Cardiac fibroblast (primary cell): ENCODE data around the gene HNMT.
"Not testable (repeated sequence)": the region's sequence is repeated elsewhere in the genome, so short reads cannot be mapped to it uniquely, and the experiment has no call there.

Experiments used
- DNase-seq, 2 donors: peaks; one replicate each; pipeline versions ENCODE4 v3.0.0 to v3.0.0-alpha.2; 2010; ENCODE audit warnings: low read depth in 2 of 2
- H3K4me3 ChIP-seq, 2 donors: replicated peaks in 1 of 2; 1 replicate in 1 of 2; 2 replicates in 1 of 2; pipeline ENCODE4 v1.5.1; 2011; ENCODE audit warnings: low read depth in 2 of 2, low read length in 2 of 2, mild to moderate bottlenecking in 2 of 2, moderate library complexity in 1 of 2
- TF ChIP-seq, protein P1 (sequence below): IDR thresholded peaks from one replicate; pipeline ENCODE4 v1.5.1; 2011; ENCODE audit warnings: low read depth, mild to moderate bottlenecking, low read length, inconsistent platforms

HNMT gene

DNA sequence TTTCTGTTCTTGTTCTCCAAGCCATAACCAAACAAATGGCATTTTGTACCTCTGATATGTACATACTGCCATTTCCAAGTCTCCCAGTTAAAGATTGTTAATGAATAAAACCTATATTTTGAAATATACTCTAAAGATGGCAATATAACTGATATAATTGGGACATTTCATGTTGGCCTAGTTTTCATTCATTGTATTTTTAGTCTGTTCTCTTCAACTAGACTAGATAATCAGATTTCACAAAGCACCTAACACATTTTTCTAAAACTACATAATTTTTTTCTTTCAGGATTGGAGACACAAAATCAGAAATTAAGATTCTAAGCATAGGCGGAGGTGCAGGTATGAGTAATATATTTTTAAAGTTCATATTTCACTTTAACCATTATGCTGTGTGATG is 5.6 kb downstream of the HNMT start:
- TF ChIP-seq, protein P1, sequence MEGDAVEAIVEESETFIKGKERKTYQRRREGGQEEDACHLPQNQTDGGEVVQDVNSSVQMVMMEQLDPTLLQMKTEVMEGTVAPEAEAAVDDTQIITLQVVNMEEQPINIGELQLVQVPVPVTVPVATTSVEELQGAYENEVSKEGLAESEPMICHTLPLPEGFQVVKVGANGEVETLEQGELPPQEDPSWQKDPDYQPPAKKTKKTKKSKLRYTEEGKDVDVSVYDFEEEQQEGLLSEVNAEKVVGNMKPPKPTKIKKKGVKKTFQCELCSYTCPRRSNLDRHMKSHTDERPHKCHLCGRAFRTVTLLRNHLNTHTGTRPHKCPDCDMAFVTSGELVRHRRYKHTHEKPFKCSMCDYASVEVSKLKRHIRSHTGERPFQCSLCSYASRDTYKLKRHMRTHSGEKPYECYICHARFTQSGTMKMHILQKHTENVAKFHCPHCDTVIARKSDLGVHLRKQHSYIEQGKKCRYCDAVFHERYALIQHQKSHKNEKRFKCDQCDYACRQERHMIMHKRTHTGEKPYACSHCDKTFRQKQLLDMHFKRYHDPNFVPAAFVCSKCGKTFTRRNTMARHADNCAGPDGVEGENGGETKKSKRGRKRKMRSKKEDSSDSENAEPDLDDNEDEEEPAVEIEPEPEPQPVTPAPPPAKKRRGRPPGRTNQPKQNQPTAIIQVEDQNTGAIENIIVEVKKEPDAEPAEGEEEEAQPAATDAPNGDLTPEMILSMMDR: no peak
- H3K4me3 ChIP-seq: no peak overlapping the region
- no peak for DNase-seq

DNA sequence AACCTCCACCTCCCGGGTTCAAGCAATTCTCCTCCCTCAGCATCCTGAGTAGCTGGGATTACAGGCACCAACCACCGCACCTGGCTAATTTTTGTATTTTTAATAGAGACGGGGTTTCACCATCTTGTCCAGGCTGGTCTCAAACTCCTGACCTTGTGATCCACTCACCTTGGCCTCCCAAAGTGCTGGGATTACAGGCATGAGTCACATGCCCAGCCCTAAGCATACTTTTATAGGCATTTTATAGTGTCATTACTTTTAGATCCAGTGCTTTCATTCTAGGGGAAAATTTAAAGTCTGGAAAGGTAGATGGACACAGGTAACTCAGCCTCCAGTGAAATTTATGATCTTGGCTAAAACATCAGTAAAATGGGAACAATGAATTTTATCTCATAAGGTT is 7.0 kb downstream of the HNMT start:
- not testable (repeated sequence) for DNase-seq, H3K4me3 ChIP-seq

DNA sequence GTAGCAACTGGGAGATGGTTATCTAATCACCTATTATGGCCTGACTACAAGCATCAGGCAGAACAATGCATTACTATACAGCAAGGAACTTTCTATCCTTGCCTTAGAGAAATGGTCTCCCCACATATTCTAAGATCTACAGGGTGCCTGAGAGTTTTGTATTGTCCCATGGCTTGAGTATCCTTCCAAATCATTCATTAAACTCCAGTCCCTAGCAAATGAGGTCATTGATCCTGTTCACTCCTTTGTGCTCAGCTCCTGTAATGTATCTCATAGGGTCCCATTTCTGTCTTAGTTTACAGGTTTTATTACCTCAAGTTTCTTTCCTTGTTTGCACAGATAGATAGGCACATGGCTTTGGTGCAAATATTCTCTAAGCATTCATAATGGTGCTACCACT is 9.0 kb downstream of the HNMT start:
- no peak overlapping the region for H3K4me3 ChIP-seq
- TF ChIP-seq, protein P1: no peak

DNA sequence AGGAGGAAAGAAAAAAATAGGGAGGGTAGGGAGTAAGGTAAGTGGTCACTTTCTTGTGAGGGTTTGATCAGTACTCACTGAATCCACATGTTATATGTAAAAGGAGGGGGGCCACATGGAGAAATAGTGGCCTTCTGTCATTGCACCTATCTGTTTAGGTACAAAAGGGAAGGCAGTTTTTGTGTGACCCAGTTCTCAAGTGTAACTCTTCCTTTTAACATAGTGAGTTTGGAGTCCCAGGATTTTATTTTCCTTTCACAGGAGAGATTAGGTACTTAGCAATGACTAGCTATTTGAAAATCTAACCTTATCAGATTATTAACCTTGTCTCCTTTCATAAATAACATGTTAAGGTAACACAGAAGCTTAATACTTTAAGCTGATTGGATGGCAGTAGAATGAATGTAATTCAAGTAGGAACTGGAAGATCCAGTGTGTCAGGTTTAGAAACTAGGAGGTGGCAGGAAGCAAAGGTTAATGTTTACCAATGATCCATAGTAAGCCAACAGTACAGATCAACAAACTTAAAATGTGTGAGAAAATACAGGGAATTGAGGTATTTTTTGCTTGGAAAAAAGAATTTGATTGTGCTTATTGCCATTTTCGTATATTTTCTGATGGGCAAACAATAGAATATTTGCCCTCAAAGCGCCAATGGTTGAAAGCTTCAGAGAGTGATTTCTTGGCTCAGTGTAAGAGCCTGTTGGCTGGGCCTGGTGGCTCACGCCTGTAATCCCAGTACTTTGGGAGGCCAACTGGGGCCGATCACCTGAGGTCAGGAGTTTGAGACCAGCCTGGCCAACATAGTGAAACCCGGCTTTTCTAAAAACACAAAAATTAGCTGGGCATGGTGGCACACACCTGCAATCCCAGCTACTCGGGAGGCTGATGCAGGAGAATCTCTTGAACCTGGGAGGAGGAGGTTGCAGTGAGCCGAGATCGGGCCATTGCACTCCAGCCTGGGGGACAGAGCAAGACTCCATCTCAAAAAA is 11.3 kb downstream of the HNMT start:
- H3K4me3 ChIP-seq: no peak overlapping the region
- TF ChIP-seq, protein P1: no peak
- no peak for DNase-seq

More for the DNA sequence above, 9.0 kb downstream of the HNMT start:
- no peak for DNase-seq

DNA sequence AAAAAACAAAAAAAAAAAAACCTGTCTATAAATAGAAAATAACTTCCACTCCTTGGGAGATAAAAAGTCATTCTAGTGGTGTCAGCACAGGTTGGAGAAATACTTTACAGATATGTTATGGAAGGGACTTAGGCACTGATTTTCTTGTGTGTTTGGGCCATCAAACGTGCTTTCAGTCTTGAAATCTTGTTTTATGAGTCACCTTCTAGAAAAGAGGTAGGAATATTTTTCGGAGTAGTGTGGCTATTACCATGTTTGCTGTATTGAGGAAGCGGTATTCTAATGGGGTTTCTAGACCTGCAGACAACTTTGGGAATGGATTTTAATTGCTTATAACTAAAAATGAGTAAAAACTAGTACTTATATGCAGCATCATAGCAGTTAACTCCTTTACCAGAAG is 12.0 kb downstream of the HNMT start:
- TF ChIP-seq, protein P1: no peak
- DNase-seq: no peak
- no peak overlapping the region for H3K4me3 ChIP-seq

DNA sequence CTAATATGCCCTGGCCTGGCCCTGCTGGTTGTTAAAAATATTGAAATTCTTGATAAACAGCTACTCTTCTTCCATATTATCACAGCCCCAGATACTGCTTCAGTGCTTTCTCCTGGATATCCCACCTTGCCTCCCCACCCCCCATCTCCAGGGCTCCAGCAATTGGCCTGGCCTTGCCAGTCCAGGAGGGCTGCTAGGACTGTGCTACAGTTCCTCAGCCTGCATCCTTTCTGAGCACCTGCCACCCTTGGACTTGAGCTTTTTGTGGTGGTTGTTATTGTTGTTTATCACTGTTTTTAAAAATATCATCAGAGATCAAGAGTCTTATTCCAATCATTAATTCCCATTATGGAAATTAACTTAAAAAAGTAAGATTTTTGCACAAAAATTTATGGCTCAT is 13.5 kb downstream of the HNMT start:
- DNase-seq: no peak
- TF ChIP-seq, protein P1: no peak

DNA sequence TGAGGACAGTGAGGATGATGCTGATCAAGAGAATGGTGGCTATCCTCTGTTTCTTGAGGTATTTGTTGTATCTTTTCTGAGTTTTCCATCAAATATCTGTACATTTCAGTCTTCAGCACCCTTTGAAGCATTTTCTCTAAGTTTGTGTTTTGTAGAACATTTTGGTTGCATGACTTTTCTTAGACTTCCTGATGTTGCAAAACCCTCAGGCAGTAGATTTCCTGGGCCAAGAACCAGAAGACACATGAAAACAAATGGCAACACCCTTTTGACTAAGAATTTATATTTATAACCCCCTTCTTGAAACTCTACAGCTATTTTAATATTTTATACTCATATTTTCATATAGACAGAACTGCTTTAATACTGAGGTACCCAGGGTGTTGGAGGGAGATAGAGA is 16.2 kb downstream of the HNMT start:
- TF ChIP-seq, protein P1: no peak

More for the DNA sequence above, 13.5 kb downstream of the HNMT start:
- H3K4me3 ChIP-seq: no peak overlapping the region

More for the DNA sequence above, 16.2 kb downstream of the HNMT start:
- no peak overlapping the region for H3K4me3 ChIP-seq
- DNase-seq: peak; percentile 56 to 62
